ENCODE data around the gene RUFY1.
A peak's percentile ranks its signal among the peaks of the same experiment; 100 is the strongest.
"Not testable (repeated sequence)": the region's sequence is repeated elsewhere in the genome, so short reads cannot be mapped to it uniquely, and the experiment has no call there.

Gene RUFY1

DNA sequence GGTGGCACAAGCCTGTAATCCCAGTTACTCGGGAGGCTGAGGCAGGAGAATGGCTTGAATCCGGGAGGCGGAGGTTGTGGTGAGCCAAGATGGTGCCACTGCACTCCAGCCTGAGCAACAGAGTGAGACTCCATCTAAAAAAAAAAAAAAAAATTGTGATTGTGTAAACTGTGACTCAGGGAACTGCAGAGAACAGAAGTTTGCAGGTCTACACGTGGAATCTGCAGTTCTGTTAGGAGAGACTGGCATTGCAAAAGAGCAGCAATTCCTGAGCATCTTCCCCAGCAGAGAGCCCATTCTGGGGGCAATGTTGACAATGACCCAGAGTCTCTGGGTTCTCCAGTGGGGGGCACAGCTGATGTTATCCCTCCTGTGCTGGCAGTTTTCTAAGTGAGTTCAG is 91.4 kb downstream of the RUFY1 start:
- not testable (repeated sequence) for H3K9ac ChIP-seq (ENCODE audit: insufficient read length); H3K9me3 ChIP-seq (ENCODE audit: low read depth, low read length); H3K36me3 ChIP-seq (ENCODE audit: insufficient read depth, low read length); H3K4me3 ChIP-seq; H3K27ac ChIP-seq; DNase-seq (ENCODE audit: low read depth, low spot score)

GRCh38 chr5:179642626-179643025 is 92.3 kb downstream of the RUFY1 start:
- not testable (repeated sequence) for H3K36me3 ChIP-seq (ENCODE audit: insufficient read depth, low read length); DNase-seq (ENCODE audit: low read depth, low spot score); H3K9ac ChIP-seq (ENCODE audit: insufficient read length); H3K27ac ChIP-seq; H3K9me3 ChIP-seq (ENCODE audit: low read depth, low read length); H3K4me3 ChIP-seq

DNA sequence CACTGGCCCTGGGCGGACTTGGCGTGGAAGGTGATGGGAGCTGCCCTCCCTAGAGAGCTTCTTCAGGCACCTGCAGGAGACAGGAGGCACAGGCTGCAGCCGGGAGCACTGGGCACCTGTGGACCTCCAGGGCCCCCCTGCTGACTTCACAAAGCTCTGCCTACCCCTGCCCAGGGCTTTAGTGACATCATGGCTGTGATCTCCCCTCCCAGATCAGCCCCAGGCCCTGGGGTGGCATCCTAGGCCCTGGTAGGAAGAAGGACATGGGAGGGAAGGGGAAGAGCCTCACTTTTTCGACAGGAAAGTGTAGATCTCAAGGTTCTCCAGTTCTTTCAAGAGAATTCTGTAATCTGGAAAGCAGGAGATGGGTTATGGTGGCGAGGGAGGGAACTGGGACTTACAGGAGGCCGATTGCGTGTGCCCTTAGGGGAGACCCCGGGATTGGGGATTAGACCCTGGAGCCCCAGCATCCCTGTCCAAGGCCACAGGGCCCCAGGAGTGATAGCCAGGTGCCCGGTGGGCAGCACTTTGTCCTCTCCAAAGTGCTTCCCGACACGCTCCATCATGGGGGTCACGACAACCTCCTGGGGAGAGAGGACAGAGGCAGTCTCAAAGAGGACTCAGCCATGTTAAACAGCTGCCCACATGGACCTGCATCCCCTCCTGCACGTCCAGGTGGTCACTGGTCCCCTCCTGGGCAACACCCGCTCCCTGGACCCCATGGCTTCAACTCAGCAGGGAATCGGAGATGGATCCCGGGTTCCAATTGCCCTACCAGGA is 93.0 kb downstream of the RUFY1 start:
- H3K36me3 ChIP-seq (ENCODE audit: insufficient read depth, low read length); H3K27ac ChIP-seq; H3K4me3 ChIP-seq; H3K9ac ChIP-seq (ENCODE audit: insufficient read length); H3K9me3 ChIP-seq (ENCODE audit: low read depth, low read length); DNase-seq (ENCODE audit: low read depth, low spot score): not testable (repeated sequence)

- not testable (repeated sequence) for H3K27ac ChIP-seq; H3K9me3 ChIP-seq (ENCODE audit: low read depth, low read length); H3K4me3 ChIP-seq; H3K9ac ChIP-seq (ENCODE audit: insufficient read length); DNase-seq (ENCODE audit: low read depth, low spot score); H3K36me3 ChIP-seq (ENCODE audit: insufficient read depth, low read length)
Measured at GRCh38 chr5:179644766-179645165, 94.4 kb downstream of the RUFY1 start.

DNA sequence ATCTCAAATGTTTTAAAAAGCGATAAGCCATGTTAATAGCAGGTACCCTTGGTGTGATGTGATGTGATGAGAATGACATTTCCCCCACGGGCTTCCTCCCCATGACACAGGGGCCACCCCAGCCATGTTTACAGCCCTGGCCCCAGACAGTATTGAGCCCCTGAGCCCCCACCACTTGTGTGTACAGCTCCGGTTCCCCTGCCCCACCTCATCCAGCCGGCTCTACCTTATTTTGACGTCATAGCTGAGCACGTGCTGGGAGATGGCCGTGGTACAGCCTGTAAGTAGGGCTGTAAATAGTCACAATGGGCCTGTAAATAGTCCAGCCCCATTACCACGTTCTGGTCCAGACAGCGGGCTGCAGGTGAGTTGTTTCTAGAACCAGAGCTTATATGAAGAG is 98.1 kb downstream of the RUFY1 start:
- H3K9me3 ChIP-seq (ENCODE audit: low read depth, low read length): no peaks in the 10 kb centered on the region
- H3K27ac ChIP-seq: no peak overlapping the region
- H3K36me3 ChIP-seq (ENCODE audit: insufficient read depth, low read length): no peaks in the 10 kb centered on the region
- H3K4me3 ChIP-seq: no peak overlapping the region
- H3K9ac ChIP-seq (ENCODE audit: insufficient read length): no peak overlapping the region
- TF ChIP-seq POLR2AphosphoS5 (IDR thresholded peaks at IDR 0.05; ENCODE audit: borderline replicate concordance, low read depth, low read length) (no peak), EZH2 (IDR thresholded peaks at IDR 0.05) (no peak), FOXP2 (optimal IDR thresholded peaks at IDR 0.05; ENCODE audit: control extremely low read depth, extremely low read length, insufficient read depth) (no peak)
- DNase-seq (ENCODE audit: low read depth, low spot score): no peak

- not testable (repeated sequence) for H3K9ac ChIP-seq (ENCODE audit: insufficient read length); DNase-seq (ENCODE audit: low read depth, low spot score); H3K36me3 ChIP-seq (ENCODE audit: insufficient read depth, low read length); H3K4me3 ChIP-seq; H3K9me3 ChIP-seq (ENCODE audit: low read depth, low read length); H3K27ac ChIP-seq
Measured at GRCh38 chr5:179649166-179649703, 98.9 kb downstream of the RUFY1 start.

- H3K4me3 ChIP-seq; H3K9ac ChIP-seq (ENCODE audit: insufficient read length); H3K9me3 ChIP-seq (ENCODE audit: low read depth, low read length); DNase-seq (ENCODE audit: low read depth, low spot score); H3K27ac ChIP-seq; H3K36me3 ChIP-seq (ENCODE audit: insufficient read depth, low read length): not testable (repeated sequence)
Measured at GRCh38 chr5:179650245-179650644, 99.9 kb downstream of the RUFY1 start.

- H3K36me3 ChIP-seq (ENCODE audit: insufficient read depth, low read length); DNase-seq (ENCODE audit: low read depth, low spot score); H3K27ac ChIP-seq; H3K9me3 ChIP-seq (ENCODE audit: low read depth, low read length); H3K4me3 ChIP-seq; H3K9ac ChIP-seq (ENCODE audit: insufficient read length): not testable (repeated sequence)
Measured at GRCh38 chr5:179653135-179653534, 102.8 kb downstream of the RUFY1 start.

DNA sequence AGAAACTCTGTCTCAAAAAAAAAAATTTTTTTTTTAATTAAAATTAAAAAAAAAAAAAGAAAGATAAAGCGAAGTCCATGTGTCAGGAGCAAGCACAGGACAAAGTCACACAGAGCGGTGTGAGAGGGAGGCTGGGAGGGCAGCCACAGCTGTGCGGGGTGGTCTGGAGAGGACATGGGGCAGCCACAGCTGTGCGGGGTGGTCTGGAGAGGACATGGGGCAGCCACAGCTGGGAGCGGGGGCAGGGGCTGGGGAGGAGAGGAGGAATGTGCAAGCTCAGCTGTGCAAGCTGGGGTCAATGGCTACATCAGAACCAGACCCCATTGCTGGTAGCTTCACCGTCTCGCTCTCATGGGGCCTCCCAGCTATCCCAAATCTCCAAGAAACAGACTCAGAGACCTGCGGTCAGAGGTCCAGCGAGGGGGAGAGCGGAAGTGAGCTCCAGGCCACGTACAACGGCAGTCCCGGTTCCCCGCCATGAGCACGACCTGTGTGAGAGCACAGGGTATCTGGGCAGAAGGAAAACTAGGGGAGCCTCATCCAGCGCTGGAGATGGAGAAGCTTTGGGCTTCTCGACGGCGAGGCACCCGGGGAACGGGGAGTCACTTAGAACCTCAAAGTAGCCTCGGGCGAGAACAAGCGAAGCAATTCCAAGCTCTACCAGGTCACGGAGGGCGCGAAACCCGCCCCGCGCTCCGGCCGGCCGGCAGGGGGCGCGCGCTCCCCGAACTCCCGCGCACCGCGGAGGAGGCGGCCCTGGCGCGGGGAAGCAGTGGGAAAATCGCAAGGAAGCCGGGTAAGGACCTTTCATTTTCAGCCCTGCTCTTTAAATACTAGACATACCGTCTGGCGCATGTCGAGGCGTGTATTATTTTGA is 107.2 kb downstream of the RUFY1 start:
- not testable (repeated sequence) for H3K4me3 ChIP-seq; H3K9ac ChIP-seq (ENCODE audit: insufficient read length); H3K9me3 ChIP-seq (ENCODE audit: low read depth, low read length); H3K36me3 ChIP-seq (ENCODE audit: insufficient read depth, low read length); H3K27ac ChIP-seq; DNase-seq (ENCODE audit: low read depth, low spot score)

DNA sequence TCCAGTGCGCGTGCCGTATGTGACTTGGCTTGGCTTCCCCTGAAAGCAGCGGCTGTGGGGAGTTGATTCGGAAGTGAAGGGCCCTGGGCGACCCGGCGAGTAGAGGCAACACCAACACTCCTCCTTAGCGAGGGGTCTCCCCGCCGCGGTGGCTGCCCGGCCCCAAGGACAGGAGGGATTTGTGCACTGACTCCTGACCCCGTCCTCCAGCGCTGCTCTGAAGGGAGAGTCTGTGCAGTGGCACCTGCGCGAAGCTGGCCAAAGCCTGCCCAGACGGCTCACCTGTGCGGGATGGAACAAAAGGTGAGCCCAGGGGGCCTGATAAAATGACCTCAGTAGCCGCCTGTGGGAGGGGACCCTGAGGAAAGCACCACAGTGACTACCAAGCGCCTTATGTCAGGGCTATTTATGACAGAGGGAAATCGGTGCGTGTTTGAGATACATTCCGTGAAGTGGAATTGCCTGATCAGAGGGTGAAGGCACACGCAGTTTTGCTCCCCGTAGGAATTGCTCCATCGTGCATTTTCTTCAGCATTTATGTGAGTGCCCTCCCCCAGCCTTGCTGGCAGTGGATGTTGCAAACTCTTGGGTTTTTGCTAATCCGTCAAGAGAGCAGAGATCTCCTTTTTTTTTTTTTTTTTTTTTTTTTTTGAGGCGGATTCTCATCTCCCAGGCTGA is 108.0 kb downstream of the RUFY1 start:
- DNase-seq (ENCODE audit: low read depth, low spot score); H3K27ac ChIP-seq; H3K9me3 ChIP-seq (ENCODE audit: low read depth, low read length); H3K36me3 ChIP-seq (ENCODE audit: insufficient read depth, low read length): not testable (repeated sequence)
- H3K4me3 ChIP-seq: peak overlapping the region; percentile 81
- H3K9ac ChIP-seq (ENCODE audit: insufficient read length): peak overlapping the region; percentile 63

All from SK-N-MC (cell line).